Measurements from ENCODE around the gene CPLX3.

CPLX3 gene

DNA sequence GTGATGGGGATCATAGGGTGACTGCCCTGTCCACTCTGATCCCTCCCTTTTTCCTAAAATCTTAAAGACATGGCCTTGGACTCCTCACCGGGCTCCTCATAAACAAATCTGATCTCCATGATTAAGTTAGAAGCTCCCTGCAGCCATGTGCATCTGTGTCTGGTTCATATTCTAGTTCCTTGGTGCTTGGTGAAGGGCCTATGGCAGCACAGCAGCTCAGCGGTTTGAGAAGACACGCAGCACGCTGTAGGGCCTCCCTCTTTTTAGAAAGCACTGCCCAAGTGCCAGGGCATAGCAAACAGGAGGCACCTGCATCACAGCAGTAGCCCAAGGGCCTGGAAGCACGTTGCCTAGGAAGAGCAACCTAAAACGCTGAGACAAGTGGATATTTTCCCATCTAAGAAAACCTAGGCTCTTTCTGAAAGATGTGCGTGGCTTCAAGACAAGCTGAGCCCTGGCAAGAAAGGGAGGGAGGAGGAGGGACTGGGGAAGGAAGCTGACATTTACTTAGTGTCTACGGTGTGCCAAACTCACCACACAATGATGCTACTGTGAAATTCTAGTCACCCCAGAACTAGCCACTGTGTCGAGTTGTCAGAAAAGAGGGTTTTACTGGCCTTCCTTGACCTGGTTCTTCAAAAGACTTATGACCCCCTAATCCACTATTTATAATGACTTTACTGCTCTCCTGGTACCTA lies 31.4 kb downstream of the CPLX3 start:
- H3K9ac ChIP-seq (ENCODE audit: low read depth, low read length), result no peak overlapping the region

DNA sequence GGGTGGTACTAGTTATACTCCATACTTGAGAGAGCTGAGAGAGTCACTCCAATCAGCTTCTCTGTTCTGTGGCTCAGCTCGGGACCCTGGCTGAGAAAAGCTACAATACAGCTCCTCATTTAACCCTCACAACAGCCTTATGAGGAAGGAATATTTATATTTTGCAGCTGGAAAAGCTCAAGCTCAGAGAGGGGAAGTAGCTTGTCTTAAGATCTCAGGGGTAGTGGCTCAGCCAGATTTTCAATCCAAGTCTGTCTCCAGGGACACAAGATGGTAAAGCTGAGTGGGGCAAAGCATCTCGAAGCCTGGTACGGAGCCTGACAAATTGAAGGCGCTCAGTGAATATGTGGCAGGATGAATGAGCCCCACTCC lies 31.9 kb downstream of the CPLX3 start:
- Histone ChIP-seq H4K20me1 (ENCODE audit: insufficient read depth, low read length) (peaks cover 13% of the 10 kb centered on the region; the same call in 1 of the 2 replicates), H3K4me1 (ENCODE audit: insufficient read depth, low read length) (no peaks in the 10 kb centered on the region)
- DNase-seq, result no peak

More for the DNA sequence above, 31.4 kb downstream of the CPLX3 start:
- TF ChIP-seq EZH2 (IDR thresholded peaks at IDR 0.05; ENCODE audit: borderline replicate concordance, low read depth, low read length, severe bottlenecking) (no peak), CTCF (IDR thresholded peaks at IDR 0.05; ENCODE audit: borderline replicate concordance, extremely low read depth, low read length, poor library complexity, severe bottlenecking) (no peak)
- no peak for DNase-seq
- no peak overlapping the region for H3K27ac ChIP-seq (ENCODE audit: low read length)
- H3K36me3 ChIP-seq (ENCODE audit: insufficient read depth, low read length), result peaks cover 26% of the 10 kb centered on the region
- H3K79me2 ChIP-seq (ENCODE audit: insufficient read depth, low read length), result peaks cover 46% of the 10 kb centered on the region
- no peaks in the 10 kb centered on the region for H3K9me3 ChIP-seq (ENCODE audit: insufficient read depth, low read length, severe bottlenecking)
- no peaks in the 10 kb centered on the region for H3K4me1 ChIP-seq (ENCODE audit: insufficient read depth, low read length)
- no peaks in the 10 kb centered on the region for H3K27me3 ChIP-seq (ENCODE audit: insufficient read depth, low read length, poor library complexity)
- H3K4me3 ChIP-seq (ENCODE audit: low read depth in 1 of 2, low read length in 2 of 2), result no peak overlapping the region
- no peak overlapping the region for H3K4me2 ChIP-seq (ENCODE audit: insufficient read depth, low read length)
- no peak overlapping the region for H2AFZ ChIP-seq (ENCODE audit: low read depth, low read length)
- peaks cover 13% of the 10 kb centered on the region; the same call in 1 of the 2 replicates for H4K20me1 ChIP-seq (ENCODE audit: insufficient read depth, low read length)
- no peak for ATAC-seq (ENCODE audit: insufficient read depth, low read depth)

GRCh38 chr15:74863239-74864056 lies 37.0 kb downstream of the CPLX3 start:
- no peaks in the 10 kb centered on the region for H3K4me1 ChIP-seq (ENCODE audit: insufficient read depth, low read length)
- H3K27me3 ChIP-seq (ENCODE audit: insufficient read depth, low read length, poor library complexity), result no peaks in the 10 kb centered on the region
- no peak overlapping the region for H3K4me3 ChIP-seq (ENCODE audit: low read depth in 1 of 2, low read length in 2 of 2)
- no peak overlapping the region for H3K9ac ChIP-seq (ENCODE audit: low read depth, low read length)
- peaks cover 68% of the 10 kb centered on the region for H3K79me2 ChIP-seq (ENCODE audit: insufficient read depth, low read length)
- no peak for ATAC-seq (ENCODE audit: insufficient read depth, low read depth)
- DNase-seq, result no peak
- no peak overlapping the region for H3K27ac ChIP-seq (ENCODE audit: low read length)
- peaks cover 16% of the 10 kb centered on the region for H3K36me3 ChIP-seq (ENCODE audit: insufficient read depth, low read length)
- no peak overlapping the region for H3K4me2 ChIP-seq (ENCODE audit: insufficient read depth, low read length)
- TF ChIP-seq EZH2 (IDR thresholded peaks at IDR 0.05; ENCODE audit: borderline replicate concordance, low read depth, low read length, severe bottlenecking) (no peak), CTCF (IDR thresholded peaks at IDR 0.05; ENCODE audit: borderline replicate concordance, extremely low read depth, low read length, poor library complexity, severe bottlenecking) (no peak)
- no peak overlapping the region for H2AFZ ChIP-seq (ENCODE audit: low read depth, low read length)
- peaks cover 8% of the 10 kb centered on the region; the same call in 1 of the 2 replicates for H4K20me1 ChIP-seq (ENCODE audit: insufficient read depth, low read length)
- no peaks in the 10 kb centered on the region for H3K9me3 ChIP-seq (ENCODE audit: insufficient read depth, low read length, severe bottlenecking)

More for the DNA sequence above, 31.9 kb downstream of the CPLX3 start:
- no peak for TF ChIP-seq CTCF (IDR thresholded peaks at IDR 0.05; ENCODE audit: borderline replicate concordance, extremely low read depth, low read length, poor library complexity, severe bottlenecking)
- TF ChIP-seq EZH2 (IDR thresholded peaks at IDR 0.05; ENCODE audit: borderline replicate concordance, low read depth, low read length, severe bottlenecking), result no peak
- no peaks in the 10 kb centered on the region for H3K27me3 ChIP-seq (ENCODE audit: insufficient read depth, low read length, poor library complexity)
- no peak overlapping the region for H3K9ac ChIP-seq (ENCODE audit: low read depth, low read length)
- no peak overlapping the region for H3K4me2 ChIP-seq (ENCODE audit: insufficient read depth, low read length)
- H3K9me3 ChIP-seq (ENCODE audit: insufficient read depth, low read length, severe bottlenecking), result no peaks in the 10 kb centered on the region
- no peak for ATAC-seq (ENCODE audit: insufficient read depth, low read depth)
- H2AFZ ChIP-seq (ENCODE audit: low read depth, low read length), result no peak overlapping the region
- no peak overlapping the region for H3K4me3 ChIP-seq (ENCODE audit: low read depth in 1 of 2, low read length in 2 of 2)
- H3K27ac ChIP-seq (ENCODE audit: low read length), result no peak overlapping the region
- H3K36me3 ChIP-seq (ENCODE audit: insufficient read depth, low read length), result peaks cover 20% of the 10 kb centered on the region
- peaks cover 50% of the 10 kb centered on the region for H3K79me2 ChIP-seq (ENCODE audit: insufficient read depth, low read length)

Data from DND-41 (cell line).